ENCODE results near the gene OTUD3.
"Not testable (repeated sequence)": the region's sequence is repeated elsewhere in the genome, so short reads cannot be mapped to it uniquely, and the experiment has no call there.

OTUD3 gene

GRCh38 chr1:19925342-19926070, 43.3 kb downstream of the OTUD3 start:
- no peak for TF ChIP-seq ZFX (IDR thresholded peaks at IDR 0.05; ENCODE audit: borderline replicate concordance)
- TF ChIP-seq CTCF (IDR thresholded peaks at IDR 0.05) = no peak
- no peak overlapping the region for H3K27ac ChIP-seq

- no peak overlapping the region for H3K27ac ChIP-seq
- TF ChIP-seq ZFX (IDR thresholded peaks at IDR 0.05; ENCODE audit: borderline replicate concordance) = no peak
- no peak for TF ChIP-seq CTCF (IDR thresholded peaks at IDR 0.05)
Observed at GRCh38 chr1:19926296-19927129, 44.3 kb downstream of the OTUD3 start.

- H3K27ac ChIP-seq = not testable (repeated sequence)
Observed at GRCh38 chr1:19927130-19927421, 44.9 kb downstream of the OTUD3 start.

GRCh38 chr1:19932866-19933265, 50.7 kb downstream of the OTUD3 start:
- H3K27ac ChIP-seq = no peak overlapping the region
- TF ChIP-seq ZFX (IDR thresholded peaks at IDR 0.05; ENCODE audit: borderline replicate concordance) = no peak
- TF ChIP-seq CTCF (IDR thresholded peaks at IDR 0.05) = no peak

- TF ChIP-seq ZFX (IDR thresholded peaks at IDR 0.05; ENCODE audit: borderline replicate concordance) (no peak), CTCF (IDR thresholded peaks at IDR 0.05) (no peak)
- H3K27ac ChIP-seq = no peak overlapping the region
Observed at GRCh38 chr1:19934336-19934735, 52.1 kb downstream of the OTUD3 start.

- no peak overlapping the region for H3K27ac ChIP-seq
- no peak for TF ChIP-seq CTCF (IDR thresholded peaks at IDR 0.05)
- TF ChIP-seq ZFX (IDR thresholded peaks at IDR 0.05; ENCODE audit: borderline replicate concordance) = no peak
Observed at GRCh38 chr1:19936061-19936750, 54.0 kb downstream of the OTUD3 start.

- TF ChIP-seq CTCF (IDR thresholded peaks at IDR 0.05) = no peak
- no peak for TF ChIP-seq ZFX (IDR thresholded peaks at IDR 0.05; ENCODE audit: borderline replicate concordance)
Observed at GRCh38 chr1:19938472-19938871, 56.3 kb downstream of the OTUD3 start.

More at GRCh38 chr1:19938472-19938871, 56.3 kb downstream of the OTUD3 start:
- no peak overlapping the region for H3K27ac ChIP-seq

Measured in 22Rv1 (cell line).